ENCODE measurements around the gene ANKRD44.

The ANKRD44 gene

GRCh38 chr2:197248001-197248401, 62.6 kb downstream of the ANKRD44 start:
- TF ChIP-seq MAX (IDR thresholded peaks at IDR 0.05; ENCODE audit: low read depth, low read length) (no peak), POLR2A (IDR thresholded peaks at IDR 0.05; ENCODE audit: extremely low read depth, insufficient read length) (no peak)
- H3K4me3 ChIP-seq (ENCODE audit: low read depth, low read length), result no peak overlapping the region
- peak; percentile 36 for DNase-seq (ENCODE audit: low read depth)

- TF ChIP-seq MYC (IDR thresholded peaks at IDR 0.05; ENCODE audit: low read depth, low read length) (no peak), CTCF (IDR thresholded peaks at IDR 0.05; ENCODE audit: low read depth, low read length) (no peak), MAX (IDR thresholded peaks at IDR 0.05; ENCODE audit: low read depth, low read length) (no peak), POLR2A (IDR thresholded peaks at IDR 0.05; ENCODE audit: extremely low read depth, insufficient read length) (no peak)
- DNase-seq (ENCODE audit: low read depth), result no peak
- H3K4me3 ChIP-seq (ENCODE audit: low read depth, low read length), result no peak overlapping the region
These were observed 63.5 kb downstream of the ANKRD44 start for GRCh38 chr2:197247083-197247482.

GRCh38 chr2:197245829-197246804, 64.5 kb downstream of the ANKRD44 start:
- no peak for DNase-seq (ENCODE audit: low read depth)
- TF ChIP-seq MYC (IDR thresholded peaks at IDR 0.05; ENCODE audit: low read depth, low read length) (no peak), MAX (IDR thresholded peaks at IDR 0.05; ENCODE audit: low read depth, low read length) (no peak), POLR2A (IDR thresholded peaks at IDR 0.05; ENCODE audit: extremely low read depth, insufficient read length) (no peak), CTCF (IDR thresholded peaks at IDR 0.05; ENCODE audit: low read depth, low read length) (no peak)
- H3K4me3 ChIP-seq (ENCODE audit: low read depth, low read length), result no peak overlapping the region

GRCh38 chr2:197244349-197244748, 66.2 kb downstream of the ANKRD44 start:
- no peak for DNase-seq (ENCODE audit: low read depth)
- TF ChIP-seq POLR2A (IDR thresholded peaks at IDR 0.05; ENCODE audit: extremely low read depth, insufficient read length) (no peak), MYC (IDR thresholded peaks at IDR 0.05; ENCODE audit: low read depth, low read length) (no peak), CTCF (IDR thresholded peaks at IDR 0.05; ENCODE audit: low read depth, low read length) (no peak), MAX (IDR thresholded peaks at IDR 0.05; ENCODE audit: low read depth, low read length) (no peak)

GRCh38 chr2:197242719-197243118, 67.9 kb downstream of the ANKRD44 start:
- H3K4me3 ChIP-seq (ENCODE audit: low read depth, low read length), result no peak overlapping the region
- TF ChIP-seq CTCF (IDR thresholded peaks at IDR 0.05; ENCODE audit: low read depth, low read length) (no peak), MYC (IDR thresholded peaks at IDR 0.05; ENCODE audit: low read depth, low read length) (no peak), MAX (IDR thresholded peaks at IDR 0.05; ENCODE audit: low read depth, low read length) (no peak), POLR2A (IDR thresholded peaks at IDR 0.05; ENCODE audit: extremely low read depth, insufficient read length) (no peak)
- no peak for DNase-seq (ENCODE audit: low read depth)

More at GRCh38 chr2:197244349-197244748, 66.2 kb downstream of the ANKRD44 start:
- no peak overlapping the region for H3K4me3 ChIP-seq (ENCODE audit: low read depth, low read length)

- DNase-seq (ENCODE audit: low read depth), result no peak
- TF ChIP-seq CTCF (IDR thresholded peaks at IDR 0.05; ENCODE audit: low read depth, low read length) (no peak), MYC (IDR thresholded peaks at IDR 0.05; ENCODE audit: low read depth, low read length) (no peak), POLR2A (IDR thresholded peaks at IDR 0.05; ENCODE audit: extremely low read depth, insufficient read length) (no peak)
- H3K4me3 ChIP-seq (ENCODE audit: low read depth, low read length), result no peak overlapping the region
These were observed 69.0 kb downstream of the ANKRD44 start for GRCh38 chr2:197241596-197241995.

All from NB4 (cell line).